ENCODE measurements around the gene ADPRHL1. TPM values are rescaled to one million over a fixed set of nuclear protein-coding genes. Genes with fewer than 3 reads are reported as not detected.

ADPRHL1 gene
- total RNA-seq, 1 experiment from 2014 or later, result 2.7 TPM

DNA sequence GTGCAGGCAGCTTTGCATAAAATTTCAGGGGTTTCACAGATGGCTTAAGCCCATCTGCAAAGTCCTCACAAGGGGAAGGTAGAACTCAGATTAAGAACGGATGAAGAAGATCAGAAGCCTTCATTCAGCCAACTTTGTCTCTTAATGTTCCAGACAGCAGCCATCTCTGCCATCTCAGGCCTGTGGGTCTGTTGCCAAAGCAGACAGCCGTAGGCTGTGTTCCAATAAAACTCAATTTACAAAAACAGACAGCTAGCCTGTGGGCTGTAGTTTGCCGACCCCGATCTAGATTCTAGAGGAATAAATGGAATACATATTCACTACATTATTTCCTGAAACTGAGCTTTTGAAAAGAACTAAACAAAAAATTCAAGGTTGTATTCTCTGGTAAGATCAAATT, 33.4 kb upstream of the ADPRHL1 start:
- H2AFZ ChIP-seq (ENCODE audit: low read length), result no peak overlapping the region
- Mint-ChIP-seq H3K36me3 (ENCODE audit: insufficient read depth in 1 of 3, low read depth in 3 of 3) (peaks cover 4 to 26% (median 20%) of the 10 kb centered on the region in 3 experiments; a peak in 5 of 7 replicates), H3K27me3 (ENCODE audit: low read depth) (no peaks in the 10 kb centered on the region; the same call in 1 of the 2 replicates), H3K4me1 (peaks cover 52 to 54% of the 10 kb centered on the region in 2 experiments), H3K4me3 (no peak overlapping the region), H3K27ac (peak overlapping the region; percentile 16 to 84 (median 18); a peak in 4 of 7 replicates), H3K9me3 (peaks cover 0 to under 1% of the 10 kb centered on the region in 2 experiments; a peak in 3 of 5 replicates)
- H3K14ac ChIP-seq (ENCODE audit: insufficient read depth, low read length), result no peak overlapping the region
- H2BK5ac ChIP-seq (ENCODE audit: insufficient read length, low read length), result no peak overlapping the region
- TF ChIP-seq, protein P1, sequence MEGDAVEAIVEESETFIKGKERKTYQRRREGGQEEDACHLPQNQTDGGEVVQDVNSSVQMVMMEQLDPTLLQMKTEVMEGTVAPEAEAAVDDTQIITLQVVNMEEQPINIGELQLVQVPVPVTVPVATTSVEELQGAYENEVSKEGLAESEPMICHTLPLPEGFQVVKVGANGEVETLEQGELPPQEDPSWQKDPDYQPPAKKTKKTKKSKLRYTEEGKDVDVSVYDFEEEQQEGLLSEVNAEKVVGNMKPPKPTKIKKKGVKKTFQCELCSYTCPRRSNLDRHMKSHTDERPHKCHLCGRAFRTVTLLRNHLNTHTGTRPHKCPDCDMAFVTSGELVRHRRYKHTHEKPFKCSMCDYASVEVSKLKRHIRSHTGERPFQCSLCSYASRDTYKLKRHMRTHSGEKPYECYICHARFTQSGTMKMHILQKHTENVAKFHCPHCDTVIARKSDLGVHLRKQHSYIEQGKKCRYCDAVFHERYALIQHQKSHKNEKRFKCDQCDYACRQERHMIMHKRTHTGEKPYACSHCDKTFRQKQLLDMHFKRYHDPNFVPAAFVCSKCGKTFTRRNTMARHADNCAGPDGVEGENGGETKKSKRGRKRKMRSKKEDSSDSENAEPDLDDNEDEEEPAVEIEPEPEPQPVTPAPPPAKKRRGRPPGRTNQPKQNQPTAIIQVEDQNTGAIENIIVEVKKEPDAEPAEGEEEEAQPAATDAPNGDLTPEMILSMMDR (conservative IDR thresholded peaks at IDR 0.05), result no peak
- no peak overlapping the region for H4K5ac ChIP-seq (ENCODE audit: insufficient read length, low read depth, low read length)
- no peak overlapping the region for H2BK12ac ChIP-seq (ENCODE audit: insufficient read length, low read depth, low read length)
- WGBS (ENCODE audit: extremely low coverage, insufficient read length, low lambda C conversion rate), result no CpG with 5 or more reads among the region's 4 CpGs
- H3K9me3 ChIP-seq (ENCODE audit: control insufficient read depth, low read depth, low read length), result no peaks in the 10 kb centered on the region
- no peaks in the 10 kb centered on the region for H4K20me1 ChIP-seq (ENCODE audit: control insufficient read depth, insufficient read depth, insufficient read length)
- no peak overlapping the region for H2BK120ac ChIP-seq (ENCODE audit: low read depth, low read length, poor library complexity, severe bottlenecking)
- H3K23ac ChIP-seq (ENCODE audit: insufficient read length, low read depth, low read length), result no peak overlapping the region
- no peak overlapping the region for H3K27ac ChIP-seq (ENCODE audit: insufficient read length, low read depth, low read length)
- no peak overlapping the region for H3K56ac ChIP-seq (ENCODE audit: insufficient read length, low read depth, low read length)
- no peak overlapping the region for H2AK5ac ChIP-seq (ENCODE audit: insufficient read length, low read length)
- H3K27me3 ChIP-seq (ENCODE audit: insufficient read depth, low read length), result no peaks in the 10 kb centered on the region
- H3K79me2 ChIP-seq (ENCODE audit: insufficient read depth, low read length), result peaks cover 39% of the 10 kb centered on the region; the same call in 1 of the 2 replicates
- H3K18ac ChIP-seq (ENCODE audit: insufficient read length, low read depth, low read length), result no peak overlapping the region
- no peak overlapping the region for H3T11ph ChIP-seq (ENCODE audit: low read length)
- no peak overlapping the region for H4K8ac ChIP-seq (replicated peaks; ENCODE audit: insufficient read length, low read depth, low read length)
- H3K4me1 ChIP-seq (ENCODE audit: insufficient read depth, low read length), result peaks cover 2% of the 10 kb centered on the region; the same call in 1 of the 2 replicates
- no peak overlapping the region for H3K4ac ChIP-seq (ENCODE audit: low read depth, low read length)
- no peak overlapping the region for H3K9ac ChIP-seq (ENCODE audit: extremely low read depth, insufficient read length, low read length)
- H2BK15ac ChIP-seq (ENCODE audit: low read depth, low read length), result no peak overlapping the region
- no peak overlapping the region for H2BK20ac ChIP-seq (ENCODE audit: low read depth, low read length, poor library complexity, severe bottlenecking)
- no peak overlapping the region for H4K91ac ChIP-seq (ENCODE audit: insufficient read length, low read depth, low read length)
- peaks cover 14% of the 10 kb centered on the region for H3K23me2 ChIP-seq (ENCODE audit: insufficient read length, low read depth, low read length, poor library complexity, severe bottlenecking)
- H3K4me2 ChIP-seq (ENCODE audit: insufficient read depth, insufficient read length, low read length), result no peak overlapping the region
- H3K79me1 ChIP-seq (ENCODE audit: insufficient read depth, low read depth, low read length, poor library complexity, severe bottlenecking), result peaks cover 4% of the 10 kb centered on the region
- DNase-seq, result no peak
